PFSK-1 (cell line): ENCODE results near the gene ZNF592.

Experiments used
- FOXP2 ChIP-seq: optimal IDR thresholded peaks from 2 replicates; pipeline ENCODE3; 2011; ENCODE audit warnings: borderline replicate concordance, control low read depth, inconsistent platforms; ENCODE audit not compliant: insufficient read depth; ENCODE audit errors: extremely low read length, extremely low read depth
- POLR2AphosphoS5 ChIP-seq: IDR thresholded peaks from 2 replicates; pipeline ENCODE4 v1.6.1; 2012; ENCODE audit warnings: low read depth, mild to moderate bottlenecking, control low read depth, low read length, moderate library complexity
- REST ChIP-seq, 2 experiments: IDR thresholded peaks; 2 replicates each; pipeline versions ENCODE4 v1.6.1 to v1.8.0; 2011 to 2012; ENCODE audit warnings: low read depth in 2 of 2, low read length in 2 of 2, control low read depth in 1 of 2, inconsistent platforms in 1 of 2, mild to moderate bottlenecking in 1 of 2, moderate library complexity in 1 of 2; ENCODE audit not compliant: insufficient read depth in 1 of 2
- SIN3A ChIP-seq: IDR thresholded peaks from 2 replicates; pipeline ENCODE4 v1.6.1; 2012; ENCODE audit warnings: mild to moderate bottlenecking, low read length, moderate library complexity, borderline replicate concordance; ENCODE audit not compliant: insufficient read depth
- TAF1 ChIP-seq: IDR thresholded peaks from 2 replicates; pipeline ENCODE4 v1.6.1; 2012; ENCODE audit warnings: low read length, control low read depth, borderline replicate concordance; ENCODE audit not compliant: insufficient read depth

Gene ZNF592

GRCh38 chr15:84823282-84823878 lies 75.0 kb downstream of the ZNF592 start:
- TF ChIP-seq FOXP2 (no peak), POLR2AphosphoS5 (no peak), TAF1 (no peak), REST (IDR thresholded peaks at IDR 0.05; ENCODE audit: insufficient read depth in 1 of 2, low read depth in 2 of 2, low read length in 2 of 2) (no peak), SIN3A (no peak)

- no peak for TF ChIP-seq FOXP2
- no peak for TF ChIP-seq SIN3A
- TF ChIP-seq POLR2AphosphoS5 = no peak
- TF ChIP-seq REST (IDR thresholded peaks at IDR 0.05; ENCODE audit: insufficient read depth in 1 of 2, low read depth in 2 of 2, low read length in 2 of 2) = no peak
- TF ChIP-seq TAF1 = no peak
Observed at GRCh38 chr15:84824260-84825007, 76.0 kb downstream of the ZNF592 start.

- TF ChIP-seq TAF1 (no peak), POLR2AphosphoS5 (no peak)
Observed at GRCh38 chr15:84826369-84826823, 78.0 kb downstream of the ZNF592 start.

GRCh38 chr15:84827246-84827645 lies 78.9 kb downstream of the ZNF592 start:
- TF ChIP-seq REST (IDR thresholded peaks at IDR 0.05; ENCODE audit: insufficient read depth in 1 of 2, low read depth in 2 of 2, low read length in 2 of 2) (no peak), TAF1 (no peak), POLR2AphosphoS5 (no peak), SIN3A (no peak), FOXP2 (no peak)

- TF ChIP-seq TAF1 (no peak), SIN3A (no peak)
Observed at GRCh38 chr15:84828086-84828908, 79.9 kb downstream of the ZNF592 start.

- TF ChIP-seq FOXP2 (no peak), REST (IDR thresholded peaks at IDR 0.05; ENCODE audit: insufficient read depth in 1 of 2, low read depth in 2 of 2, low read length in 2 of 2) (no peak), SIN3A (no peak), POLR2AphosphoS5 (no peak), TAF1 (no peak)
Observed at GRCh38 chr15:84829428-84829827, 81.0 kb downstream of the ZNF592 start.
